Neural cell (in vitro differentiated cells): ENCODE measurements around the gene ALDH5A1. TPM values are rescaled to one million over a fixed set of nuclear protein-coding genes. Genes with fewer than 3 reads are reported as not detected.

Experiments
- H2AFZ ChIP-seq: fragments of 200-600, 300-800 bp; sonication (generic), shearing (Covaris generic); 2 replicates; pipeline ENCODE4 v1.6.0; 2014; ENCODE audit warnings: low read depth, mild to moderate bottlenecking, antibody characterized with exemption, low read length, moderate library complexity
- H3F3A ChIP-seq: fragments of 200-600 bp; shearing (Covaris generic); 2 replicates; pipeline ENCODE4 v1.6.1; 2016; ENCODE audit warnings: mild to moderate bottlenecking, moderate library complexity, mixed read lengths, antibody characterized with exemption, low read length; ENCODE audit not compliant: insufficient read depth, poor library complexity, severe bottlenecking
- H3K27ac ChIP-seq: fragments of 200-600, 300-800 bp; sonication (generic), shearing (Covaris generic); 2 replicates; pipeline ENCODE4 v1.5.1; 2014; ENCODE audit warnings: mild to moderate bottlenecking, low read length, moderate library complexity
- H3K27me3 ChIP-seq: fragments of 300-800, 200-600 bp; sonication (generic), shearing (Covaris generic); 2 replicates; pipeline ENCODE4 v1.6.0; 2014; ENCODE audit warnings: mild to moderate bottlenecking, low read depth, low read length, moderate library complexity; ENCODE audit not compliant: insufficient read depth
- H3K36me3 ChIP-seq: fragments of 300-800, 200-600 bp; sonication (generic), shearing (Covaris generic); 2 replicates; pipeline ENCODE4 v1.5.1; 2014; ENCODE audit warnings: mild to moderate bottlenecking, antibody characterized with exemption, low read length, moderate library complexity; ENCODE audit not compliant: insufficient read depth
- H3K4me2 ChIP-seq: fragments of 300-800, 200-600 bp; sonication (generic), shearing (Covaris generic); 2 replicates; pipeline ENCODE4 v1.6.0; 2014; ENCODE audit warnings: mild to moderate bottlenecking, low read length
- H3K4me3 ChIP-seq: fragments of 300-800, 200-600 bp; sonication (generic), shearing (Covaris generic); 2 replicates; pipeline ENCODE4 v1.5.1; 2014; ENCODE audit warnings: mild to moderate bottlenecking, low read length, moderate library complexity
- H3K79me2 ChIP-seq: fragments of 200-600 bp; shearing (Covaris generic); replicated peaks from 2 replicates; pipeline ENCODE4 v1.6.0; 2014; ENCODE audit warnings: mild to moderate bottlenecking, low read length, moderate library complexity; ENCODE audit not compliant: insufficient read depth
- H3K9ac ChIP-seq: fragments of 300-800, 200-600 bp; sonication (generic), shearing (Covaris generic); 2 replicates; pipeline ENCODE4 v1.6.1; 2016; ENCODE audit warnings: mild to moderate bottlenecking, low read length, mixed read lengths
- H3K9me2 ChIP-seq: fragments of 200-600 bp; shearing (Covaris generic); 2 replicates; pipeline ENCODE4 v1.6.1; 2016; ENCODE audit warnings: mild to moderate bottlenecking, low read length, mixed read lengths; ENCODE audit not compliant: insufficient read depth
- H3K9me3 ChIP-seq: fragments of 200-600, 300-800 bp; sonication (generic), shearing (Covaris generic); 2 replicates; pipeline ENCODE4 v1.6.1; 2016; ENCODE audit warnings: mild to moderate bottlenecking, mixed run types, low read length, moderate library complexity, mixed read lengths
- H4K20me1 ChIP-seq: fragments of 200-600 bp; shearing (Covaris generic); 2 replicates; pipeline ENCODE4 v1.6.1; 2016; ENCODE audit warnings: mild to moderate bottlenecking, mixed run types; ENCODE audit not compliant: insufficient read depth
- EP300 ChIP-seq: fragments of 450-650 bp; conservative IDR thresholded peaks from 2 replicates; pipeline ENCODE4 v1.6.1; 2014; ENCODE audit warnings: antibody characterized with exemption, mild to moderate bottlenecking, moderate library complexity; ENCODE audit not compliant: poor library complexity, severe bottlenecking
- EZH2 ChIP-seq: fragments of 200-600, 300-800 bp; shearing (Covaris generic), sonication (generic); IDR thresholded peaks from 2 replicates; pipeline ENCODE4 v1.6.1; 2014; ENCODE audit warnings: antibody characterized with exemption, low read length, borderline replicate concordance, mild to moderate bottlenecking; ENCODE audit not compliant: insufficient read depth, poor library complexity, severe bottlenecking
- MXI1 ChIP-seq: fragments of 450-650 bp; conservative IDR thresholded peaks from 2 replicates; pipeline ENCODE4 v1.6.1; 2014; ENCODE audit warnings: antibody characterized with exemption, mild to moderate bottlenecking; ENCODE audit not compliant: poor library complexity, severe bottlenecking
- POLR2AphosphoS5 ChIP-seq: IDR thresholded peaks from 2 replicates; pipeline ENCODE4 v1.6.1; 2012
- RAD21 ChIP-seq: fragments of 450-650 bp; conservative IDR thresholded peaks from 2 replicates; pipeline ENCODE4 v1.6.1; 2014; ENCODE audit warnings: antibody characterized with exemption, mild to moderate bottlenecking, moderate library complexity
- SMC3 ChIP-seq: fragments of 450-650 bp; conservative IDR thresholded peaks from 2 replicates; pipeline ENCODE4 v1.6.1; 2014; ENCODE audit warnings: antibody characterized with exemption, mild to moderate bottlenecking, moderate library complexity; ENCODE audit not compliant: poor library complexity
- TAF1 ChIP-seq: IDR thresholded peaks from 2 replicates; pipeline ENCODE4 v1.6.1; 2012; ENCODE audit warnings: low read depth
- polyA plus RNA-seq: library from polyadenylated mRNA; depleted of rRNA; stranded (reverse); fragments of >200 nt; gene quantifications from 2 replicates; pipeline ENCODE4 v1.2.3, GENCODE V29; 2014
- TF ChIP-seq, protein P1 (sequence below): IDR thresholded peaks from 2 replicates; pipeline ENCODE4 v1.6.1; 2012; ENCODE audit warnings: borderline replicate concordance
- TF ChIP-seq, protein P2 (sequence below): fragments of 450-650 bp; IDR thresholded peaks from 2 replicates; pipeline ENCODE4 v1.5.1; 2014; ENCODE audit warnings: antibody characterized with exemption, mild to moderate bottlenecking, moderate library complexity; ENCODE audit not compliant: poor library complexity, severe bottlenecking

The ALDH5A1 gene
- polyA plus RNA-seq, 1 donor from 2014 or later = 36.3 TPM

DNA sequence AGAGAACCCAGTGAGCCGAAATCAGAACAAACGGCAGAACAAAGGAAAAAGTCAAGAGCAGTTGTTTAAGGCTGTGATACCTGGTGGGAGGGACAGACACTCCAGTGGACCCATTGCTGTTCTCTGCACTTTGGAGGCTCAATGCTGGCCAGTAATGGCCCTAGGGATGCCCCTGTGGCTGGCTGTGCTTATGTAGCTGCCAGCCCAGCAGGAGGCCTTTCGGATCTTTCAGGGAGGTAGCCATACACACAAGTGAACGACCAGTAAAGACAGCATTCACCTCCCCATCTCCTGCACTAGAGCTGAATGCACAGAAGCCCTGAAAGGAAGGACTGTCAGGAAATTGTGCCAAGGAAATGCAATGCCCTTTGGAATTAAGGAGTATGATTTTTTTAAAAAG lies 39.7 kb upstream of the ALDH5A1 start:
- Histone ChIP-seq H3K9me2 (no peaks in the 10 kb centered on the region), H3K36me3 (no peaks in the 10 kb centered on the region), H3K79me2 (no peaks in the 10 kb centered on the region), H4K20me1 (no peaks in the 10 kb centered on the region), H3K9me3 (no peaks in the 10 kb centered on the region), H3F3A (no peaks in the 10 kb centered on the region), H3K27me3 (no peaks in the 10 kb centered on the region), H3K9ac (no peak overlapping the region), H3K4me2 (no peak overlapping the region), H2AFZ (no peak overlapping the region), H3K4me3 (no peak overlapping the region), H3K27ac (no peak overlapping the region)
- no peak for TF ChIP-seq EP300
- TF ChIP-seq POLR2AphosphoS5 = no peak
- no peak for TF ChIP-seq RAD21
- TF ChIP-seq, protein P1, sequence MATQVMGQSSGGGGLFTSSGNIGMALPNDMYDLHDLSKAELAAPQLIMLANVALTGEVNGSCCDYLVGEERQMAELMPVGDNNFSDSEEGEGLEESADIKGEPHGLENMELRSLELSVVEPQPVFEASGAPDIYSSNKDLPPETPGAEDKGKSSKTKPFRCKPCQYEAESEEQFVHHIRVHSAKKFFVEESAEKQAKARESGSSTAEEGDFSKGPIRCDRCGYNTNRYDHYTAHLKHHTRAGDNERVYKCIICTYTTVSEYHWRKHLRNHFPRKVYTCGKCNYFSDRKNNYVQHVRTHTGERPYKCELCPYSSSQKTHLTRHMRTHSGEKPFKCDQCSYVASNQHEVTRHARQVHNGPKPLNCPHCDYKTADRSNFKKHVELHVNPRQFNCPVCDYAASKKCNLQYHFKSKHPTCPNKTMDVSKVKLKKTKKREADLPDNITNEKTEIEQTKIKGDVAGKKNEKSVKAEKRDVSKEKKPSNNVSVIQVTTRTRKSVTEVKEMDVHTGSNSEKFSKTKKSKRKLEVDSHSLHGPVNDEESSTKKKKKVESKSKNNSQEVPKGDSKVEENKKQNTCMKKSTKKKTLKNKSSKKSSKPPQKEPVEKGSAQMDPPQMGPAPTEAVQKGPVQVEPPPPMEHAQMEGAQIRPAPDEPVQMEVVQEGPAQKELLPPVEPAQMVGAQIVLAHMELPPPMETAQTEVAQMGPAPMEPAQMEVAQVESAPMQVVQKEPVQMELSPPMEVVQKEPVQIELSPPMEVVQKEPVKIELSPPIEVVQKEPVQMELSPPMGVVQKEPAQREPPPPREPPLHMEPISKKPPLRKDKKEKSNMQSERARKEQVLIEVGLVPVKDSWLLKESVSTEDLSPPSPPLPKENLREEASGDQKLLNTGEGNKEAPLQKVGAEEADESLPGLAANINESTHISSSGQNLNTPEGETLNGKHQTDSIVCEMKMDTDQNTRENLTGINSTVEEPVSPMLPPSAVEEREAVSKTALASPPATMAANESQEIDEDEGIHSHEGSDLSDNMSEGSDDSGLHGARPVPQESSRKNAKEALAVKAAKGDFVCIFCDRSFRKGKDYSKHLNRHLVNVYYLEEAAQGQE = no peak
- no peak for TF ChIP-seq SMC3
- no peak for TF ChIP-seq MXI1
- TF ChIP-seq TAF1 = no peak
- TF ChIP-seq, protein P2, sequence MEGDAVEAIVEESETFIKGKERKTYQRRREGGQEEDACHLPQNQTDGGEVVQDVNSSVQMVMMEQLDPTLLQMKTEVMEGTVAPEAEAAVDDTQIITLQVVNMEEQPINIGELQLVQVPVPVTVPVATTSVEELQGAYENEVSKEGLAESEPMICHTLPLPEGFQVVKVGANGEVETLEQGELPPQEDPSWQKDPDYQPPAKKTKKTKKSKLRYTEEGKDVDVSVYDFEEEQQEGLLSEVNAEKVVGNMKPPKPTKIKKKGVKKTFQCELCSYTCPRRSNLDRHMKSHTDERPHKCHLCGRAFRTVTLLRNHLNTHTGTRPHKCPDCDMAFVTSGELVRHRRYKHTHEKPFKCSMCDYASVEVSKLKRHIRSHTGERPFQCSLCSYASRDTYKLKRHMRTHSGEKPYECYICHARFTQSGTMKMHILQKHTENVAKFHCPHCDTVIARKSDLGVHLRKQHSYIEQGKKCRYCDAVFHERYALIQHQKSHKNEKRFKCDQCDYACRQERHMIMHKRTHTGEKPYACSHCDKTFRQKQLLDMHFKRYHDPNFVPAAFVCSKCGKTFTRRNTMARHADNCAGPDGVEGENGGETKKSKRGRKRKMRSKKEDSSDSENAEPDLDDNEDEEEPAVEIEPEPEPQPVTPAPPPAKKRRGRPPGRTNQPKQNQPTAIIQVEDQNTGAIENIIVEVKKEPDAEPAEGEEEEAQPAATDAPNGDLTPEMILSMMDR = no peak
- TF ChIP-seq EZH2 = no peak

DNA sequence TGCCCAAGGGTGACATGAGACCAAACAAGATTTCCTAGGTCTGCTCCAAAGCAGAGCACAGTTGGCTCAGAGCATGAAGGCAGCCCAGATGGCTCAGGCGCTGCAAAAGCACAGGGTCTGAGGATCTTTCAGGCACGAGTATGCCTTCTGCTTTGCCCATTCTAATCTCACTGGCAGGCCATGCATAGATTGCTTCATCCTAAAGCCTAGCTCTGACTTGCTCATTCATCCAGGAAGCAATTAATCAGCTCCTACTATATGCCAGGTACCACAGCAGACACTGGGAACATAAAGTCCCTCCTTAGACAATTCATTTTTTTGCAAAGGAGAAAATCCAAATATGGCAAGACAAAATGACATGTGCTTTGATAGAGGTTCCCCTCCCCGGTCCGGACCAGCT lies 36.6 kb upstream of the ALDH5A1 start:
- no peaks in the 10 kb centered on the region for H3K27me3 ChIP-seq

GRCh38 chr6:24458941-24459340 lies 35.8 kb upstream of the ALDH5A1 start:
- Histone ChIP-seq H3K36me3 (no peaks in the 10 kb centered on the region), H3F3A (no peaks in the 10 kb centered on the region), H3K79me2 (no peaks in the 10 kb centered on the region), H3K27ac (no peak overlapping the region), H3K9me3 (no peaks in the 10 kb centered on the region), H3K27me3 (no peaks in the 10 kb centered on the region), H3K4me2 (no peak overlapping the region), H3K9ac (no peak overlapping the region), H4K20me1 (no peaks in the 10 kb centered on the region), H2AFZ (no peak overlapping the region), H3K9me2 (no peaks in the 10 kb centered on the region), H3K4me3 (no peak overlapping the region)
- TF ChIP-seq, protein P1 = no peak

More for the DNA sequence above, 36.6 kb upstream of the ALDH5A1 start:
- H3K27ac ChIP-seq = no peak overlapping the region
- no peak overlapping the region for H3K4me3 ChIP-seq
- no peak overlapping the region for H2AFZ ChIP-seq
- H3K4me2 ChIP-seq = no peak overlapping the region
- no peak overlapping the region for H3K9ac ChIP-seq
- no peaks in the 10 kb centered on the region for H4K20me1 ChIP-seq
- no peak for TF ChIP-seq RAD21
- no peaks in the 10 kb centered on the region for H3K9me2 ChIP-seq
- no peaks in the 10 kb centered on the region for H3K9me3 ChIP-seq
- no peaks in the 10 kb centered on the region for H3K36me3 ChIP-seq
- H3K79me2 ChIP-seq = no peaks in the 10 kb centered on the region
- H3F3A ChIP-seq = no peaks in the 10 kb centered on the region
